ENCODE measurements around the gene ARG1.
"Not testable (repeated sequence)": the region's sequence is repeated elsewhere in the genome, so short reads cannot be mapped to it uniquely, and the experiment has no call there.

The ARG1 gene

DNA sequence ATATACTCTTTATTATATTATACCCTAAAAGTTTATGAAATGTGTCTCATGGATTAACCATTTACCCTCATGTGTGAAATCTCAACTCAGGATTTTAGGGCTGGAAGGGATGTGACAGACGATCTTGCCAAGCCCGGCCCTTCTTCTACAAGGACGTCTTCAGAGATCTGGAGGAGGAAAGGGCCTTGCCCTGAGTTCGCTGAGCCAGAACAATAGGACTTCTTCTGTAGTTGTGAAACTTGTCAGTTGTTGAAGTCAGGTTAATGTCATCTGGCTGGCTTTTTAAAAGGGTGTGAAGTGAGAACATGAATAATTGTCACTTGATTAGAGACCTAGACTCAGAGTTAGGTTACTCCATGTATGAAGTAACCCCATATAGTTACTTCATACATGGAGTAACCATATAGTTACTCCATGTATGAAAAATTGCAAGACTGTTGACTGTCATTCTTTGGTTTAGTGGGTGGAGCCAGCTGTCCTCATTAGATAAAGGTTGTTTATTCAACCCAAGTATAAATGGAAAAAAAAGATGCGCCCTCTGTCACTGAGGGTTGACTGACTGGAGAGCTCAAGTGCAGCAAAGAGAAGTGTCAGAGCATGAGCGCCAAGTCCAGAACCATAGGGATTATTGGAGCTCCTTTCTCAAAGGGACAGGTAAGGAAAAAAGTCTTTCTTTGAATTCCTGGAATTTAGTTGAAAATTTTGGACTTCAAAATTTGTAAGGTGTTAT is at the start of gene ARG1:
TSS of gene ARG1 (plus strand) at position 541 of the 730 bp plus-strand sequence. CDS start at position 598, 57 bp downstream.
- DNase-seq (ENCODE audit: low spot score) = no peak

DNA sequence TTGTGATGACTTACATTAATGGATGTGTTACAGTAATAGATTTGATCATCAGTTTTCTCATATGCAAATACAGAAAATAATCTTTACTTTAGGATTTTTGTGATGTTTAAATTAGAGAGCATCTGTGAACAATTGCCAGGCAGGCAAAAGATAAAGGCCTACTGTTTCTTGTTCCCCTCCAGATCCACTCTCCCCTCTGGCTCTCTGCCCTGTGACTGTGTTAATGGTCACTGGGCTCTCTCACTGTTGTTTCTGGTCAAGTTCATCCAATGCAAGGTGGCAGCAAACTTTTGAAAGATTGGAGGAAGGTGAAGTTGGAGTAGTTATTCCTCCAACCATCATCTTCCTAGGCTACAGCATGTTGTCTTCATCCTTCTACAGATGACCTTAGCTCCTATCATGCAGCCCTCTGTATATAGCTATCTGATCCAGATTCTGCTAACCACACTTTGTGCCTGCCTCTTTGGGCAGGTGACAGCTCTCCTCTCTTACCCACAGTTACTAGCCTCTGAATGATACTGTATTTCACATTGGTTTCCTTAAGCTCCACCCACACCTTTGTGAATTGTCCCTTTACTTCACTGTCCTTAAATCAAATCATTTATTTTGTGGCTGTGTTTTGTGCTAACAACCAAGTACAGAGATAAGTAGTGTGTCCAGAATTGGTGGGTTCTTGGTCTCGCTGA is 48.9 kb upstream of the ARG1 start:
- DNase-seq (ENCODE audit: low spot score) = no peak

DNA sequence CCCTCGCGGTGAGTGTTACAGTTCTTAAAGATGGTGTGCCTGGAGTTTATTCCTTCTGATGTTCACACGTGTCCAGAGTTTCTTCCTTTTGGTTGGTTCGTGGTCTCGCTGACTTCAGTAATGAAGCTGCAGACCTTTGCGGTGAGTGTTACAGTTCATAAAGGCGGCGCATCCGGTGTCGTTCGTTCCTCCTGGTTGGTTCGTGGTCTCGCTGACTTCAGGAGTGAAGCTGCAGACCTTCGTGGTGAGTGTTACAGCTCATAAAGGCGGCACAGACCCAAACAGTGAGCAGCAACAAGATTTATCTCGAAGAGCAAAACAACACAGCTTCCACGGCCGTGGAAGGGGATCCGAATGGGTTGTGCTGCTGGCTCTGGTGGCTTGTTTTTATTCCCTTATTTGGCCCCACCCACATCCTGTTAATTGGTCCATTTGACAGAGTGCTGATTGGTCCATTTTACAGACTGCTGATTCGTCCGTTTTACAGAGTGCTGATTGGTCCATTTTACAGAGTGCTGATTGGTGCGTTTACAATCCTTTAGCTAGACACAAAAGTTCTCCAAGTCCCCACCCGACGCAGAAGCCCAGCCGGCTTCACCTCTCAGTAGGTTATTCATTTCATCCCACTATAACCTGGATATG is 48.2 kb upstream of the ARG1 start:
- DNase-seq (ENCODE audit: low spot score) = no peak

GRCh38 chr6:131530936-131531335 is 42.1 kb upstream of the ARG1 start:
- not testable (repeated sequence) for DNase-seq (ENCODE audit: low spot score)

- DNase-seq (ENCODE audit: low spot score) = not testable (repeated sequence)
Measured at GRCh38 chr6:131531681-131532080, 41.3 kb upstream of the ARG1 start.

- no peak for DNase-seq (ENCODE audit: low spot score)
Measured at GRCh38 chr6:131532580-131533039, 40.4 kb upstream of the ARG1 start.

DNA sequence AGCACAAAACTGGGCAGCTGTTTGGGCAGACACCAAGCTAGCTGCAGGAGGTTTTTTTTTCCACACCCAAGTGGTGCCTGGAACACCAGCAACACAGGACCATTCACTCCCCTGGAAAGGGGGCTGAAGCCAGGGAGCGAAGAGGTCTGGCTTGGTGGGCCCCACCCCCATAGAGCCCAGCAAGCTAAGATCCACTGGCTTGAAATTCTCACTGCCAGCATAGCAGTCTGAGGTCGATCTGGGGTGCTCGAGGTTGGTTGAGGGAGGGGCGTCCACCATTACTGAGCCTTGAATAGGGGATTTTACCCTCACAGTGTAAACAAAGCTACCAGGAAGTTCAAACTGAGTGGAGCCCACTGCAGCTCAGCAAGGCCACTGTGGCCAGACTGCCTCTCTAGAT is 34.4 kb upstream of the ARG1 start:
- not testable (repeated sequence) for DNase-seq (ENCODE audit: low spot score)

- DNase-seq (ENCODE audit: low spot score) = no peak
Measured at GRCh38 chr6:131545317-131545716, 27.7 kb upstream of the ARG1 start.

DNA sequence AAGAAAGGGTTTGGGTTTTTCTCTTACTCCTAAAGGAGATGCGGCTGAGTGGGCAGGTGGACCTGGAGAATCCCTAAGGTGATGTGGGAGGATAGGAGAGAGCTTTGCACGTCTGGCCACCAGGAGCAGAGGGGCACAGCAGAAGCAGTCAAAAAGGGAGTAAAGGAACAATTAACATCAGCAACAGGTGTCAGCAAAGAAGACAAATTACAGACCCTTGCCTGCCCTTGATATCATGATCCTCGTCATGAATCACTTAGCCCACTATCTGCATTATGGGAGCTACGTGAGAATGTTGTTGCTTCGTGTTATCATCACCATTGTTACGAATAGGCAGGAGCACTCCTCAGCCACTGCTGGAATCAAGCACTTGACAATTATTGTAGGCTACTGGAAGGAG is 25.5 kb upstream of the ARG1 start:
- no peak for DNase-seq (ENCODE audit: low spot score)

GRCh38 chr6:131548441-131548840 is 24.6 kb upstream of the ARG1 start:
- DNase-seq (ENCODE audit: low spot score) = no peak

DNA sequence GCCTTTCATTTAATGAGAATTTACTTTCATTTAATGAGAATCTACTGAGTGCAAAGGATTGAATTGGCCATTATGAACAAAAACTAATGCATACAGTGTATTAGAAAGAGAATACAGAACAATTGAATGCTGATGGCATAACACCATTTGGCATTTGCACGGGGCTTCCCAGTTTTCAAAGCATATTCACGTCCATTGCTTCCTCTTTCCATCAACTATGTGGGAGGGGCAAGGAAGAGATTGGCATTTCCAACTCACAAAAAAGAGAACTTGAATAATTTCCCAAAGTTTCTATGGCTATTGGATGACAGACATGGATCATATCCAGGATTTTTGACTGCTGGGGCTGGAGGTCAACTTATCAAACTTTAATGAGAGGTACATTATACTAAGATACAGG is 23.2 kb upstream of the ARG1 start:
- no peak for DNase-seq (ENCODE audit: low spot score)

DNA sequence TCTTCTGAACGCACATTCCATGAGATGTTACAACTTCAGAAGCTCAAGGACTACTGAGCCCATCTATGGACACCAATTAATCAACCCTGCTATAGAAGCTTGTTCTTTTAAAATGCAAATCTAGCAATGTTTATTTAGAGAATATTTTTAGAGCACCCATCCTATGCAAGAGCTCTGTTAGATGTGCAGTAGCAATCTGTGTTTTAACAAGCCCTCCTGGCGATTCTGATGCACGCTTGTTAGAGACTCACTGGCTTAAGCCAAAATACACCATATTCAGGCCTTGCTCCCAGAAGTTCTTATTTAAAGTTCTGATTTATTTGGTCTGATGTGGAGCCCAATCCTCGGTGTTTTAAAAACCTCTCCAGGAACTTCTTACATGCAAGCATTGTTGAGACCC is 21.1 kb upstream of the ARG1 start:
- DNase-seq (ENCODE audit: low spot score) = no peak

DNA sequence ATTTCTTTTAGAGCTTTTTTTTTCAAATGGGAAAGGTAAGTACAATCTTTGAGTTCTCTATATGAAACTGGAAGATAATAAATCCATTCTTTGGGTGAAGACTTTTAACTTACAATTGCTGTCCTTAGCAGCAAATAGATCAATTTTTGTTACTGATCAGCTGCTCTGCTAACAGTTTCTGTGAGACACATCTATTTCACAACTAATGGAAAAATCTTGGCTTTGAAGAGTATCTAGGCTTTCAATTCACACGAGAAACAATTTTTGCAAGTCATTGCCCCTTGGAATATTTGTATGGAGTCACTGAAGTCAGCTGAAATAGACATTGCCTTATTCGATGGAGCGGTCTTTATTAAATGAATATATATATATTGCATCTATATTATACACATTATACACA is 20.5 kb upstream of the ARG1 start:
- DNase-seq (ENCODE audit: low spot score) = no peak

DNA sequence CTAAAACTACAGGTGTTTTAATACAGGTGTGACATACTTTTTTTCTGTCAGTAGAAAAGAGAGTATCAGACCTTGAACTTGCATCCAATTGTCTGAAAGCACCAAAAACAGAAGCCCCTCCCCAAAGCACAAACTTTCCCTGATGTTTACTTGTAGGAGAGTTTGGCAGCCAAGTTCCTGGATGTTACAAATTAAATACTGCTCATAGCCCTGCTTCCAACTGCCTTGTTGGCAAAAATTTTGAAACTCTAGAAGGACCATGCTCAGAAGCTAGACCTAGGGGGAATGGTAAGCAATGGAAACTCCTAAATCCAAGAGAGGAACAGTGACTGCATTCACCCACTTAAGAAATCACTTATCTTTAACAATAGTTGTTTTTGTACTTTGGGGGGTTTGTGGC is 17.0 kb upstream of the ARG1 start:
- no peak for DNase-seq (ENCODE audit: low spot score)

DNA sequence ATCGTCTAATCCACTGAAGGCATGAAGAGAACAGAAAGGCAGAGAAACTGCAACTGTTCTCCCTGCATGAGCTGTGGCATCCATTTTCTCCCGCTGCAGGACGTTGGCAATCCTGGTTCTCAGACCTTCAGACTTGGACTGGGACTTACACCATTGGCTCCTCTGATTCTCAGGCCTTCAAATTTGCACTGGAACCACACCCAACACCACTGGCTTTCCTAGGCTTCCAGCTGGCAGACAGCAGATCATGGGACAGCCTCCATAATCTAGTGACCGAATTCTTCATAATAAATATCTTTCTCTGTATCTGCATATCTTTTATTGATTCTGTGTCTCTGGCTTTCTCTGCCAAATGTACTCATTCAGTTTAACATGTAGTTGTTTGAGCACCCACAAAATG is 14.1 kb upstream of the ARG1 start:
- no peak for DNase-seq (ENCODE audit: low spot score)

DNA sequence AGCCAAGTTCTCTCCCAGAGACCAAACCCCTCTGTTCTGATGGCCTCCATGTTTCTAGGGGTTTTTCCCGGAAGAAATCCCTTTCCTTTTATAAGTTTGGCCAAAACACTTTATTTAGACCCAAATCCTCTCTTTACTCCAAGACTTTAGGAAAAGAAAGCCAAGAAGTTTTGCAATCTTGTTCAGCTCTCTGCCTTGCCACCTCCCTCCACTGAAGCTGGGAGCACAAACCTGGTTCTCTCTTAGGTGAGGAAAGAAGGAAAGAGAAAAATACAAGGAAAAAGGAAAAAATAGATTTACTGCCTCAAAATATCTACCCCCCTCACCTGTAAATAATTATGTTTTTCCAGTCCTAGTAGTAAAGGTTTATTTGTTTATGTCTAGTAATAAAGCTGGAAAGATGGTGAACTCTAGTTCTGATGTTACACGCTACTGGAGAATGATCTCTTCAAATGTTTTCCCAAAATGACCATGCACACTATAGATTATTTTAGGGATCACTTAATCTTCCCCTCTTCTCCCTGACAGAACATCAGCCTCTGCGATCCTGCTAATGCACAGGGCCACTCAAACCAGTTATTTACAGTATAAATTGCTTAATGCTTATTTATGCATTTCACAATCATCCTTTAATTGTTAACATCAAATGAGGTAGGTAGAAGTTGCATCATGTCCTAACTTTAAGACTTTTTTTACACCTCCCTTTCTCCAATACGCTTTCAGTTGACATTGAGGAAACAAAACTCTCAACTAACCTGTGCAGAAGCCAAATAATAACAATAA is 10.9 kb upstream of the ARG1 start:
- no peak for DNase-seq (ENCODE audit: low spot score)

DNA sequence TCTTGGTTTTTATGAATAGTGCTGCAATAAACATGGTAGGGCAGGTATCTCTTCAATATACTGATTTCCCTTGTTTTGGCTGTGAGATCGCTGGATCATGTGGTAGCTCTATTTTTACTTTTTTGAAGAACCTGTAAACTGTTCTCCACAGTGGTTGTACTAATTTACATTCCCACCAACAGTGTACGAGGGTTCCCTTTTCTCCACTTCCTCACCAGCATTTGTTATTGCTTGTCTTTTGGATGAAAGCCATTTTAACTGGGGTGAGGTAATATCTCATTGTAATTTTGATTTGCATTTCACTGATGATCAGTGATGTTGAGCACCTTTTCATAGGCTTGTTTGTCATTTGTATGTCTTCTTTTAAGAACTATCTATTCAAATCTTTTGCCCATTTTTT is 8.0 kb upstream of the ARG1 start:
- no peak for DNase-seq (ENCODE audit: low spot score)

GRCh38 chr6:131568726-131569125 is 4.3 kb upstream of the ARG1 start:
- no peak for DNase-seq (ENCODE audit: low spot score)

- no peak for DNase-seq (ENCODE audit: low spot score)
Measured at GRCh38 chr6:131574133-131574532, 1.1 kb downstream of the ARG1 start.

DNA sequence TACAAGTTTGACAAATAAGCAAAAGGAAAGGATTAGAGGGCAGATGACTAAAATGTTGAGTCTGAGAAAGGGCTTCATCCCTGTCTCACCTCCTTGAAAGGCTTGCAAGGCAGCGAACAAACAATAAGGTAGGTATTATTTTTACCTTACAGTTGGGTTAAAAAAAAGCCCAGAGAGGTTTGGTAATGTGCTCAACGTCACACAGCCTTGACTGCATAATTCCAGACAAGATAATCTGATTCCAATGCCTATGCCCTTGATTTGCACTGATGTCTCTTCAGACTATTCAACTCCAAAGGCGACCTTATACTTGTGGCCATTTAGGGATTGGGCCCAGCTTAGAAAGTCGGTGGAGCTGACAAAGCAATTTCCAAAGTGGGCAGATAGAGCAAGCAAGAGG is 1.7 kb downstream of the ARG1 start:
- no peak for DNase-seq (ENCODE audit: low spot score)

DNA sequence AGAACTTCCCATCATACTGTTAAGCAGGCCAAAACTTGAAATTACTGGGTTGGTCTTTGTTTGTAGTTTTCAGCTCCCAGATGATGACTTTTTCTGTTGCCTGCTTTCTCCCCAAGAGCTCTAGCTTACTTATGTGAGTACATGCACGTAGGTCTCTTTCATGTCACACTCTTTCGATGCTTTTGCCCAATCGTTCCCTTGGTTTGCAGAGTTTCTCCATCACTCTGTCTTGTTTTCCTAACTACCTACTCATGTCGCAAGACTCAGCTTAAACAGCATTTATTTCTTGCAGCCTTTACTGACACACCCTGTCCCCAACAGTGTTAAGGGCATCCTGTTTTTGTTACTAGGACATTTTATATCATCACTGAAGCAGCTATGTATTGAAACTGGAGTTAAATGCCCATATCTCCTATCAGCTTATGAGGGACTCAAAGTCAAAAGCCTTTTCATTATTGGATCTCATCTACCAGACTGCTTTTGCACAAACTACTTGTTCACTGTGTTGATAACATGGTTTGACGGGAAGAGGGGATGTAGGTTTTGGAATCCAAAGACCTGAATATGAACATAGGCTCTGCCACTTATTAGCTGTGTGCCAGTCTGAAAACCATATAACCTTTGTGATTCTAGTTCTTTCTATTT is 2.9 kb downstream of the ARG1 start:
- DNase-seq (ENCODE audit: low spot score) = no peak

DNA sequence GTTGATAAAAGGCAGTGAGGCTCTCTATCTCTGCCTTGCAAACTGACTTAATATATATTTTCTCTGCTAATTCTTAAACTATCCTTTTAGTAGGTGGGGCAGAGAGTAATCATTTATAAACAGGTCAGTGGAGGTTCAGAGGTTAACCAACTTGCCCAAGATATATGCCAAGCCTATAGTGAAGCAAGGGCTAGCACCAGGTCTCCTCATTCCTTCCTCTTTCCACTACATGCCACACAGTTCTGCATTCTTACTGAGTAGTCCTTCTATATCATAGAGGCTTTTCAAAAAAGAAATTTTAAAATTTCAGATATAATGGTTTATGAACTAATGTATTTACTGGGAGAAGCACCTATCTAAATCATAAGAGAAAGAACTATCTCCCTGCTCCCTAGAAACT is 8.5 kb downstream of the ARG1 start:
- no peak for DNase-seq (ENCODE audit: low spot score)

Measured in HuH-7.5 (cell line).